Measurements from ENCODE around the gene NCF4. TPM values are rescaled to one million over a fixed set of nuclear protein-coding genes. Genes with fewer than 3 reads are reported as not detected.

Gene NCF4
- polyA plus RNA-seq, 2 of the 4 experiments (the other 2 are of a cell fraction), result not detected

- no peak for FAIRE-seq
- ChIA-PET POLR2A (no interaction called here), CTCF (interaction anchor here (0.9 kb wide), 1 partner anchor 12 kb away, joined by 3 read pairs; no protein-coding TSS in a partner anchor)
- no peak for DNase-seq (ENCODE audit: low read depth in 1 of 2, low spot score in 1 of 2)
- no peaks in the 10 kb centered on the region for H3K4me1 ChIP-seq
- no peak overlapping the region for H3K27ac ChIP-seq
- H3K4me2 ChIP-seq, result no peak overlapping the region
- no peak overlapping the region for H3K4me3 ChIP-seq
- ATAC-seq, result no peak
- TF ChIP-seq RCOR1 (IDR thresholded peaks at IDR 0.05; ENCODE audit: low read depth, low read length) (no peak), CHD2 (IDR thresholded peaks at IDR 0.05; ENCODE audit: low read length, partially characterized antibody) (no peak), NFE2L2 (conservative IDR thresholded peaks at IDR 0.05; ENCODE audit: low read length) (no peak)
- H3K9me3 ChIP-seq, result no peaks in the 10 kb centered on the region
- 61% methylated on average over 8 of the region's 10 CpGs for WGBS (ENCODE audit: missing lambda C conversion rate)
Measured at GRCh38 chr22:36850682-36851081, 10.1 kb upstream of the NCF4 start.

GRCh38 chr22:36852056-36852973 lies 8.5 kb upstream of the NCF4 start:
- H3K27ac ChIP-seq, result no peak overlapping the region
- DNase-seq (ENCODE audit: low read depth in 1 of 2, low spot score in 1 of 2), result no peak
- no peaks in the 10 kb centered on the region for H3K4me1 ChIP-seq
- H3K4me2 ChIP-seq, result no peak overlapping the region
- whole genome bisulfite sequencing (ENCODE audit: missing lambda C conversion rate), result 66% methylated on average over 7 of the region's 7 CpGs
- no peak overlapping the region for H3K4me3 ChIP-seq
- no peaks in the 10 kb centered on the region for H3K9me3 ChIP-seq
- ATAC-seq, result no peak
- ChIA-PET CTCF (interaction anchor here (0.9 to 2.0 kb wide), 6 partner anchors 70 to 308 kb away, joined by 3 to 8 read pairs (median 4); no protein-coding TSS in a partner anchor), POLR2A (no interaction called here)
- TF ChIP-seq ESRRA (IDR thresholded peaks at IDR 0.05; ENCODE audit: borderline replicate concordance, low read length), result no peak
- TF ChIP-seq MAX (IDR thresholded peaks at IDR 0.05), result no peak
- peak; percentile 20 for TF ChIP-seq MAFK (IDR thresholded peaks at IDR 0.05; ENCODE audit: partially characterized antibody)
- FAIRE-seq, result no peak

- H3K9me3 ChIP-seq, result no peaks in the 10 kb centered on the region
- ChIA-PET CTCF (interaction anchor here (0.7 to 2.0 kb wide), 7 partner anchors 47 to 1138 kb away, joined by 3 to 8 read pairs (median 4); no protein-coding TSS in a partner anchor), POLR2A (no interaction called here)
- TF ChIP-seq RFX5 (IDR thresholded peaks at IDR 0.05) (no peak), HOXB5 (CRISPR knock-in tag; IDR thresholded peaks at IDR 0.05) (no peak), RCOR1 (IDR thresholded peaks at IDR 0.05; ENCODE audit: low read depth, low read length) (no peak), EHF (CRISPR knock-in tag; IDR thresholded peaks at IDR 0.05) (no peak), RAD21 (conservative IDR thresholded peaks at IDR 0.05 in 1 of 2, IDR thresholded peaks at IDR 0.05 in 1 of 2) (peak in 1 of 2 experiments; percentile 11; a peak in 2 of 5 replicates), TP53 (CRISPR knock-in tag; IDR thresholded peaks at IDR 0.05) (no peak), MAFK (IDR thresholded peaks at IDR 0.05; ENCODE audit: partially characterized antibody) (no peak)
- no peak overlapping the region for H3K4me2 ChIP-seq
- no peak overlapping the region for H3K4me3 ChIP-seq
- H3K4me1 ChIP-seq, result no peaks in the 10 kb centered on the region
- 61% methylated on average over 16 of the region's 16 CpGs for WGBS (ENCODE audit: missing lambda C conversion rate)
- FAIRE-seq, result no peak
- H3K27ac ChIP-seq, result no peak overlapping the region
- peak; percentile 22 to 61 for DNase-seq (ENCODE audit: low read depth in 1 of 2, low spot score in 1 of 2)
- ATAC-seq, result peak in 1 of 2 experiments; percentile 57; a peak in 3 of 6 replicates
Measured at GRCh38 chr22:36853407-36854099, 7.3 kb upstream of the NCF4 start.

- no peaks in the 10 kb centered on the region for H3K4me1 ChIP-seq
- no peak overlapping the region for H3K4me3 ChIP-seq
- ATAC-seq (no peak), DNase-seq (ENCODE audit: low read depth in 1 of 2, low spot score in 1 of 2) (no peak), FAIRE-seq (no peak)
- ChIA-PET CTCF (interaction anchor here (0.7 to 3.5 kb wide), 39 partner anchors 10 to 315 kb away, joined by 3 to 35 read pairs (median 5); partner anchors contain the start of gene CSF2RB), POLR2A (no interaction called here)
- H3K27ac ChIP-seq, result no peak overlapping the region
- no peak overlapping the region for H3K4me2 ChIP-seq
- 71% methylated on average over 3 of the region's 3 CpGs for WGBS (ENCODE audit: missing lambda C conversion rate)
- H3K9me3 ChIP-seq, result no peaks in the 10 kb centered on the region
- TF ChIP-seq REST (IDR thresholded peaks at IDR 0.05), result no peak
- no peak for TF ChIP-seq BHLHE40 (IDR thresholded peaks at IDR 0.05; ENCODE audit: low read depth, low read length)
- TF ChIP-seq RCOR1 (IDR thresholded peaks at IDR 0.05; ENCODE audit: low read depth, low read length), result no peak
- TF ChIP-seq POLR2AphosphoS2 (conservative IDR thresholded peaks at IDR 0.05; ENCODE audit: low read length), result no peak
- TF ChIP-seq BCL3 (IDR thresholded peaks at IDR 0.05), result no peak
- no peak for TF ChIP-seq NR3C1 (IDR thresholded peaks at IDR 0.05)
- no peak for TF ChIP-seq HES2 (IDR thresholded peaks at IDR 0.05)
- no peak for TF ChIP-seq SREBF2 (IDR thresholded peaks at IDR 0.05)
- no peak for TF ChIP-seq FOSL2 (IDR thresholded peaks at IDR 0.05)
- no peak for TF ChIP-seq FOSL2 (CRISPR knock-in tag; IDR thresholded peaks at IDR 0.05)
- TF ChIP-seq CBX2 (IDR thresholded peaks at IDR 0.05; ENCODE audit: borderline replicate concordance, low read depth), result no peak
- no peak for TF ChIP-seq FOXS1 (CRISPR knock-in tag; IDR thresholded peaks at IDR 0.05)
- TF ChIP-seq POLR2A (IDR thresholded peaks at IDR 0.05; ENCODE audit: low read length), result no peak
- TF ChIP-seq ZC3H11A (IDR thresholded peaks at IDR 0.05), result no peak
Measured at GRCh38 chr22:36855478-36855877, 5.3 kb upstream of the NCF4 start.
